Smooth muscle cell (in vitro differentiated cells): ENCODE data around the gene TMEM132D. TPM values are rescaled to one million over a fixed set of nuclear protein-coding genes. Genes with fewer than 3 reads are reported as not detected.
A peak's percentile ranks its signal among the peaks of the same experiment; 100 is the strongest.
"Not testable (repeated sequence)": the region's sequence is repeated elsewhere in the genome, so short reads cannot be mapped to it uniquely, and the experiment has no call there.

Experiments used
- DNase-seq: peaks from one replicate; lab custom pipeline; 2025; ENCODE audit not compliant: unreplicated experiment; lab: John Stamatoyannopoulos, UW
- H2AFZ ChIP-seq: fragments of 200-600 bp; sonication (generic); 2 replicates; pipeline ENCODE4 v1.6.0; 2016; ENCODE audit warnings: antibody characterized with exemption, low read depth, mild to moderate bottlenecking
- H3F3A ChIP-seq: fragments of 200-600 bp; sonication (generic); 2 replicates; pipeline ENCODE4 v1.6.0; 2017; ENCODE audit warnings: antibody characterized with exemption, low read depth
- H3K27ac ChIP-seq: fragments of 200-600 bp; sonication (generic); 2 replicates; pipeline ENCODE4 v1.5.1; 2016; ENCODE audit warnings: low read depth, mild to moderate bottlenecking
- H3K27me3 ChIP-seq: fragments of 200-600 bp; sonication (generic); 2 replicates; pipeline ENCODE4 v1.6.1; 2016; ENCODE audit warnings: low read depth, mild to moderate bottlenecking
- H3K36me3 ChIP-seq: fragments of 200-600 bp; sonication (generic); 2 replicates; pipeline ENCODE4 v1.5.1; 2016; ENCODE audit warnings: low read depth
- H3K4me1 ChIP-seq: fragments of 200-600 bp; sonication (generic); 2 replicates; pipeline ENCODE4 v1.5.1; 2016; ENCODE audit warnings: low read depth
- H3K4me2 ChIP-seq: fragments of 200-600 bp; sonication (generic); 2 replicates; pipeline ENCODE4 v1.6.0; 2016; ENCODE audit warnings: mild to moderate bottlenecking
- H3K4me3 ChIP-seq: fragments of 200-600 bp; sonication (generic); 2 replicates; pipeline ENCODE4 v1.5.1; 2016; ENCODE audit warnings: mild to moderate bottlenecking
- H3K79me2 ChIP-seq: fragments of 200-600 bp; sonication (generic); 2 replicates; pipeline ENCODE4 v1.6.0; 2016; ENCODE audit warnings: low read depth, mild to moderate bottlenecking
- H3K9ac ChIP-seq: fragments of 200-600 bp; sonication (generic); 2 replicates; pipeline ENCODE4 v1.6.0; 2016; ENCODE audit warnings: low read depth
- H3K9me3 ChIP-seq: fragments of 200-600 bp; sonication (generic); replicated peaks from 2 replicates; pipeline ENCODE4 v1.5.1; 2016; ENCODE audit warnings: low read depth
- H4K20me1 ChIP-seq: fragments of 200-600 bp; sonication (generic); 2 replicates; pipeline ENCODE4 v1.6.0; 2016; ENCODE audit warnings: low read depth
- CTCF ChIP-seq: fragments of 200-600 bp; sonication (generic); IDR thresholded peaks from 2 replicates; pipeline ENCODE4 v1.5.1; 2017; ENCODE audit warnings: borderline replicate concordance, mild to moderate bottlenecking, antibody characterized with exemption; ENCODE audit not compliant: insufficient read depth, poor library complexity, severe bottlenecking
- WGBS: methylation state at CpG from one replicate; pipeline ENCODE4 v1.1.7; 2016; ENCODE audit warnings: low lambda C conversion rate; 5-methylcytosine and 5-hydroxymethylcytosine counted together
- polyA plus RNA-seq: library from polyadenylated mRNA; unstranded; fragments of >200 nt; fragmentation: Nextera tagmentation; extraction: Ambion mirVana; gene quantifications from 2 replicates; pipeline ENCODE4 v1.2.1, GENCODE V29; 2016
- total RNA-seq: library from RNA; depleted of rRNA; stranded (reverse); fragments of >200 nt; gene quantifications from 2 replicates; pipeline ENCODE4 v1.2.3, GENCODE V29; 2014

TMEM132D gene
- total and polyA plus RNA-seq, 2 experiments from 2014 or later: not detected

- Histone ChIP-seq H3K27ac (no peak overlapping the region), H3K79me2 (no peaks in the 10 kb centered on the region), H3K9ac (no peak overlapping the region), H2AFZ (no peak overlapping the region), H3K4me1 (no peaks in the 10 kb centered on the region), H3K36me3 (no peaks in the 10 kb centered on the region), H3K4me2 (no peak overlapping the region), H4K20me1 (no peaks in the 10 kb centered on the region), H3K4me3 (peak overlapping the region; percentile 8), H3F3A (no peaks in the 10 kb centered on the region), H3K27me3 (peaks cover 89% of the 10 kb centered on the region), H3K9me3 (no peaks in the 10 kb centered on the region)
- no peak for DNase-seq
- 9% methylated on average over 18 of the region's 19 CpGs for WGBS
- no peak for TF ChIP-seq CTCF
These were observed 1.3 kb downstream of the TMEM132D start for GRCh38 chr12:129902371-129903091.

GRCh38 chr12:129901254-129901653 is 2.6 kb downstream of the TMEM132D start:
- no peak for DNase-seq
- 61% methylated on average over 2 of the region's 2 CpGs for WGBS

GRCh38 chr12:129900306-129900705 is 3.5 kb downstream of the TMEM132D start:
- Histone ChIP-seq H2AFZ (no peak overlapping the region), H3K4me3 (no peak overlapping the region), H3K4me1 (no peaks in the 10 kb centered on the region), H3K9ac (no peak overlapping the region), H3K27ac (no peak overlapping the region), H3K79me2 (no peaks in the 10 kb centered on the region), H4K20me1 (no peaks in the 10 kb centered on the region), H3K27me3 (peaks cover 67% of the 10 kb centered on the region), H3K36me3 (no peaks in the 10 kb centered on the region), H3K4me2 (no peak overlapping the region), H3F3A (no peaks in the 10 kb centered on the region), H3K9me3 (no peaks in the 10 kb centered on the region)
- WGBS: 75% methylated on average over 10 of the region's 10 CpGs
- TF ChIP-seq CTCF: no peak
- DNase-seq: no peak

More at GRCh38 chr12:129901254-129901653, 2.6 kb downstream of the TMEM132D start:
- H3K36me3 ChIP-seq: no peaks in the 10 kb centered on the region
- no peak overlapping the region for H3K4me2 ChIP-seq
- no peak overlapping the region for H3K9ac ChIP-seq
- H3K27ac ChIP-seq: no peak overlapping the region
- H3K27me3 ChIP-seq: peaks cover 76% of the 10 kb centered on the region
- TF ChIP-seq CTCF: no peak
- no peaks in the 10 kb centered on the region for H3F3A ChIP-seq
- H4K20me1 ChIP-seq: no peaks in the 10 kb centered on the region
- H3K4me3 ChIP-seq: no peak overlapping the region
- H3K79me2 ChIP-seq: no peaks in the 10 kb centered on the region
- no peak overlapping the region for H2AFZ ChIP-seq
- no peaks in the 10 kb centered on the region for H3K9me3 ChIP-seq
- H3K4me1 ChIP-seq: no peaks in the 10 kb centered on the region

GRCh38 chr12:129899045-129899444 is 4.8 kb downstream of the TMEM132D start:
- 85% methylated on average over 1 of the region's 1 CpG for WGBS
- not testable (repeated sequence) for H3K4me1 ChIP-seq, H3F3A ChIP-seq, H3K4me3 ChIP-seq, H3K79me2 ChIP-seq, DNase-seq, H3K36me3 ChIP-seq, H3K27ac ChIP-seq, H3K9me3 ChIP-seq, H2AFZ ChIP-seq, H3K4me2 ChIP-seq, H4K20me1 ChIP-seq, H3K9ac ChIP-seq
- H3K27me3 ChIP-seq: peaks cover 54% of the 10 kb centered on the region
